ENCODE data around the gene OTOP1.
"Not testable (repeated sequence)": the region's sequence is repeated elsewhere in the genome, so short reads cannot be mapped to it uniquely, and the experiment has no call there.

OTOP1 gene

DNA sequence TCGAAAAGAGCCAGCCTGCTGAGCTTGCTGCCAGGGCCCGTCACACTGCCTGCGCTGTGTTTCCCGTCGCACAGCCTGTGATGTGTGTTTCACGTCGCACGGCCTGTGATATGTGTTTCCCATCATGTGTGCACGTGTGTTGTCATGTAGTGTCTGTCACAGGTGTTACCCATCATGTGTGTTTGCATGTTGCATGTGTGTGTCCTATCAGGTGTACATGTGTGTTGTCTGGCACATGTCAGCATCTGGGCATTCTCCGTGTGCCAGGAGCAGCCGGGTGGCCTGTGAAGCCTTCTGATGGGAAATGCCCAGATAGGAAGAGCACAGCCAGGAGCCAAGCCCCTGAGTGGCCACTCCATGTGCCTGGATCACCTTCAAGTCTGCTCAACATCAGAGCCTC is 85.5 kb downstream of the OTOP1 start:
- POLR2A ChIA-PET (ENCODE audit: low non-redundant PET); H3K27ac ChIP-seq; CTCF ChIA-PET; DNase-seq (ENCODE audit: low spot score): not testable (repeated sequence)
